ENCODE results near the gene PJA2.
"Not testable (repeated sequence)": the region's sequence is repeated elsewhere in the genome, so short reads cannot be mapped to it uniquely, and the experiment has no call there.

GRCh38 chr5:109425521-109425920 lies 15.7 kb upstream of the PJA2 start:
- not testable (repeated sequence) for TF ChIP-seq CTCF (conservative IDR thresholded peaks at IDR 0.05 in 1 of 2, IDR thresholded peaks at IDR 0.05 in 1 of 2; ENCODE audit: extremely low read depth in 1 of 2, insufficient read depth in 1 of 2, low read depth in 1 of 2, low read length in 2 of 2); EZH2 (IDR thresholded peaks at IDR 0.05; ENCODE audit: borderline replicate concordance, low read length)

All from mammary epithelial cell (primary cell).